ENCODE results near the gene PCNX1.

- TF ChIP-seq POLR2AphosphoS5 (IDR thresholded peaks at IDR 0.05; ENCODE audit: borderline replicate concordance, low read depth, low read length) = no peak
- no peak for TF ChIP-seq EZH2 (IDR thresholded peaks at IDR 0.05)
Observed at GRCh38 chr14:70982200-70982599, 74.9 kb downstream of the PCNX1 start.

Measured in SK-N-MC (cell line).